WTC11 (cell line): ENCODE measurements around the gene PROZ. TPM values are rescaled to one million over a fixed set of nuclear protein-coding genes. Genes with fewer than 3 reads are reported as not detected.
"Not testable (repeated sequence)": the region's sequence is repeated elsewhere in the genome, so short reads cannot be mapped to it uniquely, and the experiment has no call there.

Experiments
- ATAC-seq: fragments of 200-7000 bp; cut with Tn5 transposase; 2 replicates; pipeline ENCODE4 v1.10.0; 2021; ENCODE audit warnings: mild to moderate bottlenecking, moderate library complexity
- CTCF ChIA-PET: fragments of 300-600 bp; sonication (Branson Sonifier 250); formaldehyde crosslinking; loops from one replicate; lab custom pipeline; 2021; ENCODE audit warnings: antibody characterized with exemption; lab: Charles Lee
- POLR2A ChIA-PET: fragments of 350-600 bp; sonication (Branson Sonifier 250); formaldehyde crosslinking; loops from one replicate; lab custom pipeline; 2021; ENCODE audit warnings: antibody characterized with exemption; lab: Charles Lee
- DNase-seq: peaks from one replicate; pipeline ENCODE4 v3.0.0; 2021; ENCODE audit warnings: low spot score
- H3K27ac Mint-ChIP-seq: 2 replicates; pipeline ENCODE4 v1.8.0; 2021; ENCODE audit warnings: mixed read lengths
- H3K27me3 Mint-ChIP-seq: 2 replicates; pipeline ENCODE4 v1.8.0; 2021; ENCODE audit warnings: low read depth, mild to moderate bottlenecking, moderate library complexity, mixed read lengths
- H3K36me3 Mint-ChIP-seq: 2 replicates; pipeline ENCODE4 v1.8.0; 2021; ENCODE audit warnings: mixed read lengths
- H3K4me1 Mint-ChIP-seq: 2 replicates; pipeline ENCODE4 v1.8.0; 2022; ENCODE audit warnings: mixed read lengths
- H3K4me3 Mint-ChIP-seq: 2 replicates; pipeline ENCODE4 v1.8.0; 2021; ENCODE audit warnings: mild to moderate bottlenecking, moderate library complexity, mixed read lengths
- H3K9me3 Mint-ChIP-seq: 2 replicates; pipeline ENCODE4 v1.8.0; 2021; ENCODE audit warnings: mixed read lengths
- CBFB ChIP-seq: sonication (generic); formaldehyde crosslinking; IDR thresholded peaks from 2 replicates; pipeline ENCODE4 v1.8.1; 2022; ENCODE audit warnings: mild to moderate bottlenecking, low read depth, missing genetic modification reagents
- CREB1 ChIP-seq: sonication (generic); formaldehyde crosslinking; IDR thresholded peaks from 2 replicates; pipeline ENCODE4 v1.8.0; 2023; ENCODE audit warnings: mild to moderate bottlenecking, missing genetic modification reagents
- ESRRA ChIP-seq: sonication (generic); formaldehyde crosslinking; IDR thresholded peaks from 2 replicates; pipeline ENCODE4 v1.8.1; 2022; ENCODE audit warnings: mild to moderate bottlenecking, missing genetic modification reagents, borderline replicate concordance
- GABPB1 ChIP-seq: sonication (generic); formaldehyde crosslinking; IDR thresholded peaks from 2 replicates; pipeline ENCODE4 v1.8.1; 2023; ENCODE audit warnings: mild to moderate bottlenecking, missing genetic modification reagents
- IRF2 ChIP-seq: sonication (generic); formaldehyde crosslinking; IDR thresholded peaks from 2 replicates; pipeline ENCODE4 v1.8.0; 2022; ENCODE audit warnings: low read depth, missing genetic modification reagents, borderline replicate concordance
- JUN ChIP-seq: sonication (generic); formaldehyde crosslinking; IDR thresholded peaks from 2 replicates; pipeline ENCODE4 v1.8.0; 2023; ENCODE audit warnings: mild to moderate bottlenecking, missing genetic modification reagents
- NFE2L1 ChIP-seq: sonication (generic); formaldehyde crosslinking; IDR thresholded peaks from 2 replicates; pipeline ENCODE4 v1.8.1; 2023; ENCODE audit warnings: missing genetic modification reagents
- SMAD3 ChIP-seq: sonication (generic); formaldehyde crosslinking; IDR thresholded peaks from 2 replicates; pipeline ENCODE4 v1.8.0; 2022; ENCODE audit warnings: missing genetic modification reagents, mild to moderate bottlenecking, borderline replicate concordance
- TEAD1 ChIP-seq: sonication (generic); formaldehyde crosslinking; IDR thresholded peaks from 2 replicates; pipeline ENCODE4 v1.8.0; 2022; ENCODE audit warnings: mild to moderate bottlenecking, missing genetic modification reagents
- TP53 ChIP-seq: sonication (generic); formaldehyde crosslinking; IDR thresholded peaks from 2 replicates; pipeline ENCODE4 v1.8.1; 2023; ENCODE audit warnings: mild to moderate bottlenecking, missing genetic modification reagents
- USF2 ChIP-seq: sonication (generic); formaldehyde crosslinking; IDR thresholded peaks from 2 replicates; pipeline ENCODE4 v1.8.1; 2023; ENCODE audit warnings: mild to moderate bottlenecking, missing genetic modification reagents, moderate library complexity
- ZNF263 ChIP-seq: sonication (generic); formaldehyde crosslinking; IDR thresholded peaks from 2 replicates; pipeline ENCODE4 v1.8.1; 2022; ENCODE audit warnings: low read depth, mild to moderate bottlenecking, moderate library complexity, missing genetic modification reagents
- ZNF423 ChIP-seq: fragments of 250-450 bp; sonication (Bioruptor Pico); IDR thresholded peaks from 2 replicates; pipeline ENCODE4 v2.1.2; 2022; ENCODE audit warnings: mild to moderate bottlenecking, moderate library complexity
- ZNF425 ChIP-seq: fragments of 250-450 bp; sonication (Bioruptor Pico); conservative IDR thresholded peaks from 2 replicates; pipeline ENCODE4 v1.9.0; 2021; ENCODE audit warnings: mild to moderate bottlenecking
- total RNA-seq: library from RNA; stranded (reverse); gene quantifications from 3 replicates; pipeline ENCODE4 v1.2.3, GENCODE V29; 2021
- TF ChIP-seq, protein P1 (sequence below): sonication (generic); formaldehyde crosslinking; IDR thresholded peaks from 2 replicates; pipeline ENCODE4 v1.8.1; 2022; ENCODE audit warnings: mild to moderate bottlenecking, moderate library complexity, missing genetic modification reagents
- TF ChIP-seq, protein P2 (sequence below): sonication (generic); formaldehyde crosslinking; IDR thresholded peaks from 2 replicates; pipeline ENCODE4 v1.8.0; 2022; ENCODE audit warnings: mild to moderate bottlenecking, missing genetic modification reagents
- TF ChIP-seq, protein P3 (sequence below): sonication (generic); formaldehyde crosslinking; IDR thresholded peaks from 2 replicates; pipeline ENCODE4 v1.8.0; 2023; ENCODE audit warnings: missing genetic modification reagents, mild to moderate bottlenecking, borderline replicate concordance

The PROZ gene
- total RNA-seq, 1 experiment from 2014 or later = not detected

DNA sequence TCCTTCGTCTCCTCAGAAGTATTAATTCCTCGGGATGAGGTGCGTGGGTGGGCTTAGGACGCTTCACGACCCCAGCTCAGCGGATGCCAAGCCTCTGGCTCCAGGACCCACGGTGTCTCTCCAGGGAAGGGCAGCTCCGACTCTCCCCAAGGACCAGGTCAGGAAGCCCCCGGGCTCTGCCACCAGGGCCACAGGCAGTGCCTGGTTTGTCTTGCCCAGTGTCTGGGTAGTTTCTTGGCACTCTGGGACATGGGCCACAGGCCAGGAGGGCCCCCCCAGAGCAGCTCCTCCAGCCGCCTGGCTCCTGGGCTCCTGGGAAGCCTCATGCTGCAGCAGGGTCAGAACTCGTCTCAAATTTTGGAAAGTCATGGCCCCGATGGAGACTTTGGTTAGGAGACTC is 2.5 kb downstream of the PROZ start:
- ATAC-seq (no peak), DNase-seq (no peak)
- TF ChIP-seq, protein P1, sequence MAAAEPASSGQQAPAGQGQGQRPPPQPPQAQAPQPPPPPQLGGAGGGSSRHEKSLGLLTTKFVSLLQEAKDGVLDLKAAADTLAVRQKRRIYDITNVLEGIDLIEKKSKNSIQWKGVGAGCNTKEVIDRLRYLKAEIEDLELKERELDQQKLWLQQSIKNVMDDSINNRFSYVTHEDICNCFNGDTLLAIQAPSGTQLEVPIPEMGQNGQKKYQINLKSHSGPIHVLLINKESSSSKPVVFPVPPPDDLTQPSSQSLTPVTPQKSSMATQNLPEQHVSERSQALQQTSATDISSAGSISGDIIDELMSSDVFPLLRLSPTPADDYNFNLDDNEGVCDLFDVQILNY (CRISPR knock-in tag) = no peak
- no peak for TF ChIP-seq GABPB1 (CRISPR knock-in tag)
- TF ChIP-seq ZNF423 (CRISPR knock-in tag) = no peak
- TF ChIP-seq CREB1 (CRISPR knock-in tag) = no peak
- no peaks in the 10 kb centered on the region; the same call in 1 of the 2 replicates for H3K27me3 Mint-ChIP-seq
- no peak overlapping the region for H3K4me3 Mint-ChIP-seq
- ChIA-PET CTCF (interaction anchor here (1.1 kb wide), 1 partner anchor 290 kb away, joined by 3 read pairs; no protein-coding TSS in a partner anchor), POLR2A (no interaction called here)
- H3K4me1 Mint-ChIP-seq = peaks cover 20% of the 10 kb centered on the region
- H3K27ac Mint-ChIP-seq = no peak overlapping the region
- peaks cover 4% of the 10 kb centered on the region for H3K9me3 Mint-ChIP-seq
- H3K36me3 Mint-ChIP-seq = no peaks in the 10 kb centered on the region

GRCh38 chr13:113161433-113161832 is 3.0 kb downstream of the PROZ start:
- Mint-ChIP-seq H3K27me3 (no peaks in the 10 kb centered on the region; the same call in 1 of the 2 replicates), H3K36me3 (no peaks in the 10 kb centered on the region), H3K4me3 (no peak overlapping the region), H3K4me1 (peaks cover 20% of the 10 kb centered on the region)
- ATAC-seq (peak; percentile 9; the same call in 1 of the 2 replicates), DNase-seq (no peak)
- ChIA-PET POLR2A (no interaction called here), CTCF (interaction anchor here (1.1 kb wide), 1 partner anchor 290 kb away, joined by 3 read pairs; no protein-coding TSS in a partner anchor)
- TF ChIP-seq JUN (CRISPR knock-in tag) = no peak
- no peak for TF ChIP-seq ZNF263 (CRISPR knock-in tag)
- no peak for TF ChIP-seq USF2 (CRISPR knock-in tag)
- TF ChIP-seq, protein P2, sequence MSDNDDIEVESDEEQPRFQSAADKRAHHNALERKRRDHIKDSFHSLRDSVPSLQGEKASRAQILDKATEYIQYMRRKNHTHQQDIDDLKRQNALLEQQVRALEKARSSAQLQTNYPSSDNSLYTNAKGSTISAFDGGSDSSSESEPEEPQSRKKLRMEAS = no peak
- TF ChIP-seq CBFB (CRISPR knock-in tag) = no peak
- no peak for TF ChIP-seq GABPB1 (CRISPR knock-in tag)
- TF ChIP-seq ZNF425 (CRISPR knock-in tag) = no peak
- TF ChIP-seq, all 79 proteins: peak for 0
- H3K27ac Mint-ChIP-seq = no peak overlapping the region
- 0 out of 2 replicates have a peak, but pooled peaks cover under 1% of the 10 kb centered on the region for H3K9me3 Mint-ChIP-seq

DNA sequence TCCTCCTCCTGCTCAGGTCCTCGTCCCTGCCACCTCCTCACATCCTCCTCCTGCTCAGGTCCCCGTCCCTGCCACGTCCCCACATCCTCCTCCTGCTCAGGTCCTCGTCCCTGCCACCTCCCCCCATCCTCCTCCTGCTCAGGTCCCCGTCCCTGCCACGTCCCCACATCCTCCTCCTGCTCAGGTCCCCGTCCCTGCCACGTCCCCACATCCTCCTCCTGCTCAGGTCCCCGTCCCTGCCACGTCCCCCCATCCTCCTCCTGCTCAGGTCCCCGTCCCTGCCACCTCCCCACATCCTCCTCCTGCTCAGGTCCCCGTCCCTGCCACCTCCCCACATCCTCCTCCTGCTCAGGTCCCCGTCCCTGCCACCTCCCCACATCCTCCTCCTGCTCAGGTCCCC is 3.5 kb downstream of the PROZ start:
- H3K9me3 Mint-ChIP-seq, H3K36me3 Mint-ChIP-seq, CTCF ChIA-PET, H3K27ac Mint-ChIP-seq, DNase-seq, POLR2A ChIA-PET, H3K4me3 Mint-ChIP-seq, ATAC-seq, H3K27me3 Mint-ChIP-seq: not testable (repeated sequence)
- H3K4me1 Mint-ChIP-seq = peaks cover 20% of the 10 kb centered on the region

DNA sequence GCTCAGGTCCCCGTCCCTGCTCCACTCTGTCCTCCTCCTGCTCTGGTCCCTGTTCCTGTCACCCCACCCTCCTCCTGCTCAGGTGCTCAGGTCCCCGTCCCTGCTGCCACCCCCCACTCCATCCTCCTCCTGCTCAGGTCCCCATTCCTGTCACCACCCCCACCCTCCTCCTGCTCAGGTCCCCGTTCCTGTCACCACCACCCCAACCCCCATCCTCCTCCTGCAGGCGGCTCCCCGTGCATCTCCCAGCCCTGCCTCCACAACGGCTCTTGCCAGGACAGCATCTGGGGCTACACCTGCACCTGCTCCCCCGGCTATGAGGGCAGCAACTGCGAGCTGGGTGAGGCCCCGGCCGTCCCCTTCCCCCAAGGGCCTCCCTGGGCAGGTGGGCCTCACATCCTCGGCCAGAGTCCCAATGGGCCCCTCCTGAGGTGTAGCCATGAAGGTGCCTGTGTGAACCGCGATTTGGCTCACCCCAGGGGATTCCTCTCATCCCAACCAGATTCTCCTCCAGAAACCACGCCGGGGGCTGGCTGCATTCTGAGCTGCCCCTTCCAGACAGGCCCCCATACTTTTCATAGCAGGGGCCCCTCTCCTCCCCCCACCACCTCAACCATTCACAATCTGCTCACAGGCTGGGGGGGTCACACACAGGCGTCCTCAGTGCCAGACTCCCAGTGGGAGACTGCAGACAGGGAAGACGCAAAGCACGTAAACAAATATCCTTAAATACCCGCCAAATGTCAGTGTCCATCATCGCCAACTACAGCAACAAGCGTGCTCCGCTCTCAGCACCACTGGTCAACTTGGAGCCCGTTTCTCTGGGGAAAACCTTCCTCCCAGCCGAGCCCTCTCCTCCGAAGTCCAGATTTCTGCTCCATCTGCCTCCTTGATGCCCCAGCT is 4.6 kb downstream of the PROZ start:
- ATAC-seq (no peak; the same call in none of the 2 replicates), DNase-seq (no peak)
- POLR2A ChIA-PET = no interaction called here
- Mint-ChIP-seq H3K9me3 (no peaks in the 10 kb centered on the region), H3K4me1 (peaks cover 20% of the 10 kb centered on the region), H3K27me3 (no peaks in the 10 kb centered on the region; the same call in 1 of the 2 replicates), H3K36me3 (no peaks in the 10 kb centered on the region; the same call in 1 of the 2 replicates), H3K4me3 (no peak overlapping the region), H3K27ac (no peak overlapping the region)
- CTCF ChIA-PET = no interaction called here
- TF ChIP-seq, protein P1 (CRISPR knock-in tag) = no peak
- TF ChIP-seq IRF2 (CRISPR knock-in tag) = no peak
- TF ChIP-seq TEAD1 = no peak
- no peak for TF ChIP-seq ESRRA (CRISPR knock-in tag)
- no peak for TF ChIP-seq CBFB (CRISPR knock-in tag)
- TF ChIP-seq SMAD3 (CRISPR knock-in tag) = no peak
- TF ChIP-seq GABPB1 (CRISPR knock-in tag) = no peak
- TF ChIP-seq JUN (CRISPR knock-in tag) = no peak
- TF ChIP-seq NFE2L1 (CRISPR knock-in tag) = no peak
- TF ChIP-seq TP53 (CRISPR knock-in tag) = no peak
- TF ChIP-seq, protein P3, sequence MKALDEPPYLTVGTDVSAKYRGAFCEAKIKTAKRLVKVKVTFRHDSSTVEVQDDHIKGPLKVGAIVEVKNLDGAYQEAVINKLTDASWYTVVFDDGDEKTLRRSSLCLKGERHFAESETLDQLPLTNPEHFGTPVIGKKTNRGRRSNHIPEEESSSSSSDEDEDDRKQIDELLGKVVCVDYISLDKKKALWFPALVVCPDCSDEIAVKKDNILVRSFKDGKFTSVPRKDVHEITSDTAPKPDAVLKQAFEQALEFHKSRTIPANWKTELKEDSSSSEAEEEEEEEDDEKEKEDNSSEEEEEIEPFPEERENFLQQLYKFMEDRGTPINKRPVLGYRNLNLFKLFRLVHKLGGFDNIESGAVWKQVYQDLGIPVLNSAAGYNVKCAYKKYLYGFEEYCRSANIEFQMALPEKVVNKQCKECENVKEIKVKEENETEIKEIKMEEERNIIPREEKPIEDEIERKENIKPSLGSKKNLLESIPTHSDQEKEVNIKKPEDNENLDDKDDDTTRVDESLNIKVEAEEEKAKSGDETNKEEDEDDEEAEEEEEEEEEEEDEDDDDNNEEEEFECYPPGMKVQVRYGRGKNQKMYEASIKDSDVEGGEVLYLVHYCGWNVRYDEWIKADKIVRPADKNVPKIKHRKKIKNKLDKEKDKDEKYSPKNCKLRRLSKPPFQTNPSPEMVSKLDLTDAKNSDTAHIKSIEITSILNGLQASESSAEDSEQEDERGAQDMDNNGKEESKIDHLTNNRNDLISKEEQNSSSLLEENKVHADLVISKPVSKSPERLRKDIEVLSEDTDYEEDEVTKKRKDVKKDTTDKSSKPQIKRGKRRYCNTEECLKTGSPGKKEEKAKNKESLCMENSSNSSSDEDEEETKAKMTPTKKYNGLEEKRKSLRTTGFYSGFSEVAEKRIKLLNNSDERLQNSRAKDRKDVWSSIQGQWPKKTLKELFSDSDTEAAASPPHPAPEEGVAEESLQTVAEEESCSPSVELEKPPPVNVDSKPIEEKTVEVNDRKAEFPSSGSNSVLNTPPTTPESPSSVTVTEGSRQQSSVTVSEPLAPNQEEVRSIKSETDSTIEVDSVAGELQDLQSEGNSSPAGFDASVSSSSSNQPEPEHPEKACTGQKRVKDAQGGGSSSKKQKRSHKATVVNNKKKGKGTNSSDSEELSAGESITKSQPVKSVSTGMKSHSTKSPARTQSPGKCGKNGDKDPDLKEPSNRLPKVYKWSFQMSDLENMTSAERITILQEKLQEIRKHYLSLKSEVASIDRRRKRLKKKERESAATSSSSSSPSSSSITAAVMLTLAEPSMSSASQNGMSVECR = no peak
